NCI-H2081 treated with DMSO at 0.1 percent for 48 hours (cell line): ENCODE data around the gene DBH.

ENCODE experiments used
- DNase-seq: peaks from one replicate; lab custom pipeline; 2025; lab: John Stamatoyannopoulos, UW

The DBH gene

GRCh38 chr9:133604856-133605255, 31.3 kb upstream of the DBH start:
- no peak for DNase-seq

GRCh38 chr9:133605446-133605845, 30.7 kb upstream of the DBH start:
- no peak for DNase-seq

- no peak for DNase-seq
Measured at GRCh38 chr9:133605856-133606707, 30.1 kb upstream of the DBH start.

GRCh38 chr9:133606708-133607025, 29.5 kb upstream of the DBH start:
- DNase-seq, result no peak

- no peak for DNase-seq
Measured at GRCh38 chr9:133607381-133607780, 28.8 kb upstream of the DBH start.

- DNase-seq, result no peak
Measured at GRCh38 chr9:133607976-133608375, 28.2 kb upstream of the DBH start.

- no peak for DNase-seq
Measured at GRCh38 chr9:133608382-133608781, 27.8 kb upstream of the DBH start.

GRCh38 chr9:133608889-133609288, 27.3 kb upstream of the DBH start:
- no peak for DNase-seq

GRCh38 chr9:133609311-133610098, 26.7 kb upstream of the DBH start, which contains the start of gene FAM163B:
Gene FAM163B (minus strand): TSS chr9:133609389. CDS start chr9:133580223, 29,166 bp downstream.
- no peak for DNase-seq

GRCh38 chr9:133610845-133611244, 25.3 kb upstream of the DBH start:
- peak; percentile 31 for DNase-seq

GRCh38 chr9:133612051-133612450, 24.1 kb upstream of the DBH start:
- no peak for DNase-seq

GRCh38 chr9:133612816-133613215, 23.3 kb upstream of the DBH start:
- no peak for DNase-seq

GRCh38 chr9:133613432-133613831, 22.7 kb upstream of the DBH start:
- DNase-seq, result no peak

GRCh38 chr9:133614056-133614455, 22.1 kb upstream of the DBH start:
- no peak for DNase-seq

GRCh38 chr9:133614678-133615077, 21.5 kb upstream of the DBH start:
- DNase-seq, result no peak

GRCh38 chr9:133615186-133615585, 21.0 kb upstream of the DBH start:
- no peak for DNase-seq

- no peak for DNase-seq
Measured at GRCh38 chr9:133615606-133616188, 20.5 kb upstream of the DBH start.

GRCh38 chr9:133616643-133617405, 19.3 kb upstream of the DBH start:
- no peak for DNase-seq

GRCh38 chr9:133618726-133619125, 17.4 kb upstream of the DBH start:
- no peak for DNase-seq

- DNase-seq, result no peak
Measured at GRCh38 chr9:133619791-133620190, 16.4 kb upstream of the DBH start.

- no peak for DNase-seq
Measured at GRCh38 chr9:133621725-133622267, 14.4 kb upstream of the DBH start.

- no peak for DNase-seq
Measured at GRCh38 chr9:133622555-133622954, 13.6 kb upstream of the DBH start.
